B cell (primary cell): Measurements from ENCODE around the gene SPACA6. TPM values are rescaled to one million over a fixed set of nuclear protein-coding genes. Genes with fewer than 3 reads are reported as not detected.

Source experiments
- ATAC-seq: fragments of 200-7000 bp; cut with Tn5 transposase; one replicate; pipeline ENCODE4 v1.10.0; 2021; ENCODE audit warnings: low read depth, mild to moderate bottlenecking, moderate number of reproducible peaks, moderate library complexity
- CTCF ChIA-PET: fragments of 350-600 bp; sonication (Branson Sonifier 250); formaldehyde crosslinking; loops from one replicate; lab custom pipeline; 2021; ENCODE audit warnings: antibody characterized with exemption, inconsistent platforms; lab: Charles Lee
- POLR2A ChIA-PET: fragments of 350-600 bp; sonication (Branson Sonifier 250); formaldehyde crosslinking; loops from one replicate; lab custom pipeline; 2021; ENCODE audit warnings: antibody characterized with exemption; lab: Charles Lee
- DNase-seq: peaks from one replicate; pipeline ENCODE4 v3.0.0; 2013
- H2AFZ ChIP-seq: 2 replicates; pipeline ENCODE4 v1.6.1; 2012; ENCODE audit warnings: mild to moderate bottlenecking, low read depth, low read length; ENCODE audit not compliant: insufficient read depth, poor library complexity, severe bottlenecking
- H3K27ac ChIP-seq, 2 donors: 1 replicate in 1 of 2; 2 replicates in 1 of 2; pipeline ENCODE4 v1.5.1; 2012 to 2013; ENCODE audit warnings: low read length in 2 of 2, mild to moderate bottlenecking in 2 of 2, moderate library complexity in 1 of 2
- H3K27me3 ChIP-seq, 4 experiments: fragments of 200-600 bp in 1 of 4; sonication (generic) in 1 of 4; replicated peaks in 1 of 4; 1 replicate in 2 of 4; 2 replicates in 2 of 4; pipeline versions ENCODE4 v1.6.1 to v1.7.0; 2013 to 2016; ENCODE audit warnings: low read length in 3 of 4, mild to moderate bottlenecking in 2 of 4, mixed read lengths in 1 of 4, moderate library complexity in 1 of 4; ENCODE audit not compliant: insufficient read depth in 4 of 4, control insufficient read depth in 3 of 4; ENCODE audit errors: control extremely low read depth in 1 of 4
- H3K36me3 ChIP-seq, 2 experiments: replicated peaks in 1 of 2; 1 replicate in 1 of 2; 2 replicates in 1 of 2; pipeline versions ENCODE4 v1.6.1 to v1.7.1; 2013; ENCODE audit warnings: low read length in 1 of 2; ENCODE audit not compliant: insufficient read depth in 2 of 2, control insufficient read depth in 1 of 2; ENCODE audit errors: control extremely low read depth in 1 of 2, extremely low read depth in 1 of 2
- H3K4me1 ChIP-seq, 2 donors: fragments of 200-600 bp in 1 of 2; sonication (generic) in 1 of 2; 1 replicate in 1 of 2; 2 replicates in 1 of 2; pipeline versions ENCODE4 v1.5.1 to v1.6.1; 2013 to 2017; ENCODE audit warnings: low read length in 2 of 2; ENCODE audit not compliant: control insufficient read depth in 2 of 2, insufficient read depth in 2 of 2
- H3K4me2 ChIP-seq: replicated peaks from 2 replicates; pipeline ENCODE3; 2012; ENCODE audit warnings: mild to moderate bottlenecking, low read depth, low read length; ENCODE audit not compliant: poor library complexity, severe bottlenecking
- H3K4me3 ChIP-seq, 5 experiments: fragments of 200-600 bp in 1 of 5; sonication (generic) in 1 of 5; 1 replicate in 3 of 5; 2 replicates in 2 of 5; pipeline versions ENCODE4 v1.5.1 to v1.7.0; 2011 to 2016; ENCODE audit warnings: low read length in 4 of 5, mild to moderate bottlenecking in 4 of 5, low read depth in 2 of 5, control low read depth in 1 of 5, moderate library complexity in 1 of 5; ENCODE audit not compliant: insufficient read depth in 1 of 5; ENCODE audit errors: control extremely low read depth in 1 of 5, extremely low read depth in 1 of 5
- H3K79me2 ChIP-seq: fragments of 200-600 bp; sonication (generic); one replicate; pipeline ENCODE4 v1.6.0; 2016; ENCODE audit warnings: low read length; ENCODE audit not compliant: control insufficient read depth, insufficient read depth
- H3K9ac ChIP-seq: fragments of 200-600 bp; sonication (generic); 2 replicates; pipeline ENCODE4 v1.6.1; 2017; ENCODE audit warnings: mild to moderate bottlenecking, low read length, moderate library complexity
- H3K9me3 ChIP-seq, 3 donors: one replicate each; pipeline versions ENCODE4 v1.6.1 to v1.7.1; 2013; ENCODE audit warnings: low read length in 2 of 3; ENCODE audit not compliant: control insufficient read depth in 2 of 3, insufficient read depth in 1 of 3; ENCODE audit errors: control extremely low read depth in 1 of 3
- H4K20me1 ChIP-seq: 2 replicates; pipeline ENCODE4 v1.6.0; 2012; ENCODE audit warnings: mild to moderate bottlenecking, low read length; ENCODE audit not compliant: insufficient read depth, control insufficient read depth, poor library complexity, severe bottlenecking
- H3K27ac Mint-ChIP-seq: one replicate; pipeline ENCODE4 v1.8.0; 2021; ENCODE audit warnings: mixed read lengths
- H3K27me3 Mint-ChIP-seq: one replicate; pipeline ENCODE4 v1.8.0; 2021; ENCODE audit warnings: mixed read lengths
- H3K4me1 Mint-ChIP-seq: one replicate; pipeline ENCODE4 v1.8.0; 2021; ENCODE audit warnings: mixed read lengths
- H3K4me3 Mint-ChIP-seq: one replicate; pipeline ENCODE4 v1.8.0; 2021; ENCODE audit warnings: mixed read lengths
- H3K9me3 Mint-ChIP-seq: one replicate; pipeline ENCODE4 v1.8.0; 2022; ENCODE audit warnings: mixed read lengths; ENCODE audit not compliant: insufficient read depth
- EZH2 ChIP-seq: IDR thresholded peaks from 2 replicates; pipeline ENCODE4 v1.6.1; 2012; ENCODE audit warnings: borderline replicate concordance, low read depth, mild to moderate bottlenecking, moderate library complexity, low read length; ENCODE audit not compliant: insufficient read depth, poor library complexity, severe bottlenecking
- WGBS: methylation state at CpG from one replicate; pipeline ENCODE4 v1.1.5; 2013; ENCODE audit warnings: missing lambda C conversion rate; ENCODE audit not compliant: insufficient coverage; 5-methylcytosine and 5-hydroxymethylcytosine counted together
- intact Hi-C: fragments of 100-400 bp; cut with micrococcal nuclease; formaldehyde crosslinking; loops from one replicate; pipeline ENCODE4 v1.10.0; 2022
- polyA plus RNA-seq: library from polyadenylated mRNA; depleted of rRNA; stranded (reverse); fragments of >200 nt; gene quantifications from 2 replicates; pipeline ENCODE4 v1.2.3, GENCODE V29; 2012
- total RNA-seq, 2 donors: library from RNA; stranded (reverse); fragments of 120-200 nt in 1 of 2; gene quantifications; 1 replicate in 1 of 2; 2 replicates in 1 of 2; pipeline versions ENCODE4 v1.2.3 to v1.2.4, GENCODE V29; 2013 to 2022
- TF ChIP-seq, protein P1 (sequence below): fragments of 200-600 bp; IDR thresholded peaks from one replicate; pipeline ENCODE4 v1.8.0; 2022; ENCODE audit warnings: antibody characterized with exemption, mild to moderate bottlenecking

The SPACA6 gene
- total and polyA plus RNA-seq, 2 donors (not counting 1 experiment from before 2014, with no cell fraction given), result 3.3 to 4.0 TPM

- Mint-ChIP-seq H3K4me3 (no peak overlapping the region), H3K4me1 (peaks cover 9% of the 10 kb centered on the region), H3K27ac (no peak overlapping the region), H3K27me3 (peaks cover 55% of the 10 kb centered on the region), H3K9me3 (peaks cover 2% of the 10 kb centered on the region)
- WGBS, result no CpG with 5 or more reads among the region's 2 CpGs
- POLR2A ChIA-PET, result no interaction called here
- ATAC-seq (no peak), DNase-seq (no peak)
- intact Hi-C loops, result no loop called here
- Histone ChIP-seq H3K4me1 (peaks cover 0 to 7% of the 10 kb centered on the region in 2 donors), H3K9ac (no peak overlapping the region), H3K79me2 (no peaks in the 10 kb centered on the region), H3K4me2 (no peak overlapping the region), H3K9me3 (peaks cover 0 to 38% (median 3%) of the 10 kb centered on the region in 3 donors), H3K36me3 (no peaks in the 10 kb centered on the region), H3K4me3 (no peak overlapping the region), H2AFZ (no peak overlapping the region), H4K20me1 (no peaks in the 10 kb centered on the region), H3K27ac (no peak overlapping the region), H3K27me3 (peaks cover 0 to 57% (median 18%) of the 10 kb centered on the region in 4 experiments)
- CTCF ChIA-PET, result no interaction called here
- no peak for TF ChIP-seq EZH2
- TF ChIP-seq, protein P1, sequence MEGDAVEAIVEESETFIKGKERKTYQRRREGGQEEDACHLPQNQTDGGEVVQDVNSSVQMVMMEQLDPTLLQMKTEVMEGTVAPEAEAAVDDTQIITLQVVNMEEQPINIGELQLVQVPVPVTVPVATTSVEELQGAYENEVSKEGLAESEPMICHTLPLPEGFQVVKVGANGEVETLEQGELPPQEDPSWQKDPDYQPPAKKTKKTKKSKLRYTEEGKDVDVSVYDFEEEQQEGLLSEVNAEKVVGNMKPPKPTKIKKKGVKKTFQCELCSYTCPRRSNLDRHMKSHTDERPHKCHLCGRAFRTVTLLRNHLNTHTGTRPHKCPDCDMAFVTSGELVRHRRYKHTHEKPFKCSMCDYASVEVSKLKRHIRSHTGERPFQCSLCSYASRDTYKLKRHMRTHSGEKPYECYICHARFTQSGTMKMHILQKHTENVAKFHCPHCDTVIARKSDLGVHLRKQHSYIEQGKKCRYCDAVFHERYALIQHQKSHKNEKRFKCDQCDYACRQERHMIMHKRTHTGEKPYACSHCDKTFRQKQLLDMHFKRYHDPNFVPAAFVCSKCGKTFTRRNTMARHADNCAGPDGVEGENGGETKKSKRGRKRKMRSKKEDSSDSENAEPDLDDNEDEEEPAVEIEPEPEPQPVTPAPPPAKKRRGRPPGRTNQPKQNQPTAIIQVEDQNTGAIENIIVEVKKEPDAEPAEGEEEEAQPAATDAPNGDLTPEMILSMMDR, result no peak
Measured at GRCh38 chr19:51722492-51722891, 29.4 kb downstream of the SPACA6 start.

GRCh38 chr19:51724543-51724942 is 31.4 kb downstream of the SPACA6 start:
- Mint-ChIP-seq H3K27ac (no peak overlapping the region), H3K27me3 (peaks cover 55% of the 10 kb centered on the region), H3K4me3 (no peak overlapping the region), H3K4me1 (peaks cover 8% of the 10 kb centered on the region), H3K9me3 (peaks cover 2% of the 10 kb centered on the region)
- peaks cover 0 to 58% (median 18%) of the 10 kb centered on the region in 4 experiments for H3K27me3 ChIP-seq
- peaks cover 0 to 40% (median 3%) of the 10 kb centered on the region in 3 donors for H3K9me3 ChIP-seq
- ATAC-seq, result no peak
- no peak overlapping the region for H3K4me3 ChIP-seq
- peaks cover 0 to 3% of the 10 kb centered on the region in 2 donors for H3K4me1 ChIP-seq
- no peak for TF ChIP-seq EZH2
- TF ChIP-seq, protein P1, result no peak
- ChIA-PET CTCF (no interaction called here), POLR2A (no interaction called here)
- intact Hi-C loops, result no loop called here
- WGBS, result 65% methylated on average over 15 of the region's 15 CpGs
- H3K36me3 ChIP-seq, result no peaks in the 10 kb centered on the region
- no peaks in the 10 kb centered on the region for H3K79me2 ChIP-seq
- H3K27ac ChIP-seq, result no peak overlapping the region
- DNase-seq, result no peak
- no peaks in the 10 kb centered on the region for H4K20me1 ChIP-seq
- no peak overlapping the region for H2AFZ ChIP-seq
- H3K4me2 ChIP-seq, result no peak overlapping the region
- H3K9ac ChIP-seq, result no peak overlapping the region
